Spleen (tissue), 11 donors: ENCODE results near the gene MFF. TPM values are rescaled to one million over a fixed set of nuclear protein-coding genes. Genes with fewer than 3 reads are reported as not detected.

Experiments
- DNase-seq: peaks from one replicate; pipeline ENCODE4 v3.0.0-alpha.2; 2020
- H3K27ac ChIP-seq, 8 donors: fragments of 200-600 bp; sonication (generic) in 7 of 8; 1 replicate in 4 of 8; 2 replicates in 4 of 8; pipeline versions ENCODE4 v1.5.0 to v1.8.0; 2016 to 2021; ENCODE audit warnings: inconsistent platforms in 4 of 8, mild to moderate bottlenecking in 4 of 8, moderate library complexity in 1 of 8
- H3K27me3 ChIP-seq, 7 donors: fragments of 200-600 bp; sonication (generic) in 6 of 7; replicated peaks in 1 of 7; 1 replicate in 4 of 7; 2 replicates in 3 of 7; pipeline versions ENCODE4 v1.5.0 to v1.8.0; 2016 to 2021; ENCODE audit warnings: inconsistent platforms in 3 of 7, mild to moderate bottlenecking in 1 of 7
- H3K36me3 ChIP-seq, 6 donors: fragments of 200-600 bp; sonication (generic) in 5 of 6; 1 replicate in 4 of 6; 2 replicates in 2 of 6; pipeline versions ENCODE4 v1.5.0 to v1.8.0; 2016 to 2021; ENCODE audit warnings: inconsistent platforms in 2 of 6
- H3K4me1 ChIP-seq, 6 donors: fragments of 200-600 bp; sonication (generic) in 5 of 6; 1 replicate in 3 of 6; 2 replicates in 3 of 6; pipeline versions ENCODE4 v1.5.0 to v1.8.0; 2016 to 2021; ENCODE audit warnings: inconsistent platforms in 3 of 6
- H3K4me3 ChIP-seq, 8 donors: fragments of 200-600 bp; sonication (generic) in 7 of 8; 1 replicate in 4 of 8; 2 replicates in 4 of 8; pipeline versions ENCODE4 v1.5.0 to v1.8.0; 2016 to 2021; ENCODE audit warnings: inconsistent platforms in 4 of 8, mild to moderate bottlenecking in 4 of 8, moderate library complexity in 2 of 8
- H3K9me3 ChIP-seq, 8 donors: fragments of 200-600 bp; sonication (generic) in 7 of 8; 1 replicate in 4 of 8; 2 replicates in 4 of 8; pipeline versions ENCODE4 v1.5.0 to v1.8.0; 2016 to 2021; ENCODE audit warnings: inconsistent platforms in 4 of 8
- CTCF ChIP-seq, 11 experiments: fragments of 200-600 bp in 7 of 11; fragments of 450-650 bp in 4 of 11; sonication (generic) in 4 of 11; IDR thresholded peaks in 8 of 11; conservative IDR thresholded peaks in 3 of 11; 1 replicate in 7 of 11; 2 replicates in 4 of 11; pipeline versions ENCODE4 v1.4.0 to v1.8.0; 2016 to 2021; ENCODE audit warnings: antibody characterized with exemption in 11 of 11, inconsistent platforms in 4 of 11, mild to moderate bottlenecking in 1 of 11
- POLR2A ChIP-seq, 3 donors: fragments of 450-650 bp; IDR thresholded peaks; one replicate each; pipeline ENCODE4 v1.5.1; 2017; ENCODE audit warnings: antibody characterized with exemption in 3 of 3, mild to moderate bottlenecking in 1 of 3
- POLR2AphosphoS5 ChIP-seq, 3 donors: sonication (generic); formaldehyde crosslinking; IDR thresholded peaks; one replicate each; pipeline ENCODE4 v1.5.1; 2017; ENCODE audit warnings: antibody characterized with exemption in 3 of 3
- WGBS, 5 donors: extraction: QIAGEN DNeasy Blood & Tissue Kit in 3 of 5; methylation state at CpG; one replicate each; pipeline versions ENCODE4 v1.1.5 to v1.1.7; 2013 to 2018; 5-methylcytosine and 5-hydroxymethylcytosine counted together
- intact Hi-C: fragments of 100-400 bp; cut with DNase I; formaldehyde crosslinking; loops from one replicate; pipeline ENCODE4 v1.15.0; 2023; ENCODE audit warnings: low total_unique reads
- polyA plus RNA-seq, 3 donors: library from polyadenylated mRNA; stranded (reverse); fragments of 200-250 nt; gene quantifications; one replicate each; pipeline ENCODE4 v1.2.1, GENCODE V29; 2013
- total RNA-seq, 7 donors: library from RNA; depleted of rRNA in 3 of 7; stranded (reverse); fragments of >200 nt in 3 of 7; fragmentation: NEBNext Ultra II Directional in 4 of 7; extraction: Animal tissue kit (Norgen Biotek cat#: 25700) in 4 of 7; gene quantifications; one replicate each; pipeline versions ENCODE4 v1.1.0 to v1.2.1, GENCODE V29; 2016 to 2021
- donor health status: healthy with polysubstance abuse.
- donor health status: DM: no; HTN: no; CAD: no; lungs with moderate emphysema.
- donor health status: DM: no; HTN: no; CAD: no.
- donor health status: Bipolar disorder and iron deficiency.
- donor health status: healthy.
- donor health status: DM: no; HTN: no; CAD: no.
- donor health status: DM: yes; HTN: yes; CAD: no.

MFF gene
- total and polyA plus RNA-seq, 10 donors, result 59.3 to 134 (median 75.5) TPM

- H3K27me3 ChIP-seq, result no peaks in the 10 kb centered on the region
- H3K36me3 ChIP-seq, result no peaks in the 10 kb centered on the region
- TF ChIP-seq POLR2AphosphoS5 (IDR thresholded peaks at IDR 0.05), result peak in 1 of 3 donors; percentile 80
- TF ChIP-seq CTCF (IDR thresholded peaks at IDR 0.05 in 8 of 11, conservative IDR thresholded peaks at IDR 0.05 in 3 of 11), result peak in 1 of 11 experiments; percentile 19
- peak in 1 of 3 donors; percentile 39 for TF ChIP-seq POLR2A (IDR thresholded peaks at IDR 0.05)
- WGBS, 5 donors, result 43 to 69% (median 53%) methylated on average over 9 of the region's 9 CpGs
- H3K9me3 ChIP-seq, result no peaks in the 10 kb centered on the region
- H3K27ac ChIP-seq, result peak overlapping the region in 6 of 8 donors; percentile 43 to 86 (median 75)
- H3K4me1 ChIP-seq, result peaks cover 0 to 27% (median 0%) of the 10 kb centered on the region in 6 donors
- no peak for DNase-seq
- no peak overlapping the region for H3K4me3 ChIP-seq
- intact Hi-C loops, result no loop called here
Measured at GRCh38 chr2:227370791-227371312, 45.8 kb downstream of the MFF start.

GRCh38 chr2:227373389-227373788 lies 48.3 kb downstream of the MFF start:
- Histone ChIP-seq H3K27ac (no peak overlapping the region), H3K36me3 (no peaks in the 10 kb centered on the region), H3K4me1 (peaks cover 0 to 24% (median 0%) of the 10 kb centered on the region in 6 donors), H3K4me3 (no peak overlapping the region), H3K9me3 (no peaks in the 10 kb centered on the region), H3K27me3 (no peaks in the 10 kb centered on the region)
- 84 to 92% (median 89%) methylated on average over 10 of the region's 10 CpGs for WGBS, 5 donors
- intact Hi-C loops, result no loop called here
- DNase-seq, result no peak
- TF ChIP-seq POLR2A (IDR thresholded peaks at IDR 0.05) (no peak), CTCF (IDR thresholded peaks at IDR 0.05 in 8 of 11, conservative IDR thresholded peaks at IDR 0.05 in 3 of 11) (no peak), POLR2AphosphoS5 (IDR thresholded peaks at IDR 0.05) (no peak)

GRCh38 chr2:227374158-227374557 lies 49.1 kb downstream of the MFF start:
- H3K36me3 ChIP-seq, result no peaks in the 10 kb centered on the region
- H3K4me1 ChIP-seq, result peaks cover 0 to 18% (median 0%) of the 10 kb centered on the region in 6 donors
- no peaks in the 10 kb centered on the region for H3K9me3 ChIP-seq
- 57 to 77% (median 66%) methylated on average over 6 of the region's 6 CpGs for WGBS, 5 donors
- no peak overlapping the region for H3K4me3 ChIP-seq
- no peak for DNase-seq
- no peaks in the 10 kb centered on the region for H3K27me3 ChIP-seq
- no peak for TF ChIP-seq CTCF (IDR thresholded peaks at IDR 0.05 in 8 of 11, conservative IDR thresholded peaks at IDR 0.05 in 3 of 11)
- H3K27ac ChIP-seq, result no peak overlapping the region
- intact Hi-C loops, result no loop called here

GRCh38 chr2:227376656-227377396 lies 51.8 kb downstream of the MFF start:
- Histone ChIP-seq H3K36me3 (no peaks in the 10 kb centered on the region), H3K9me3 (no peaks in the 10 kb centered on the region), H3K27ac (no peak overlapping the region), H3K27me3 (no peaks in the 10 kb centered on the region), H3K4me3 (no peak overlapping the region), H3K4me1 (no peaks in the 10 kb centered on the region)
- intact Hi-C loops, result no loop called here
- TF ChIP-seq POLR2A (IDR thresholded peaks at IDR 0.05) (no peak), POLR2AphosphoS5 (IDR thresholded peaks at IDR 0.05) (no peak), CTCF (IDR thresholded peaks at IDR 0.05 in 8 of 11, conservative IDR thresholded peaks at IDR 0.05 in 3 of 11) (no peak)
- no peak for DNase-seq
- 74 to 87% (median 77%) methylated on average over 9 of the region's 9 CpGs for WGBS, 5 donors
